Fibroblast of lung (primary cell): ENCODE measurements around the gene CD300H. TPM values are rescaled to one million over a fixed set of nuclear protein-coding genes. Genes with fewer than 3 reads are reported as not detected.

Experiments
- DNase-seq, 2 donors: peaks; one replicate each; pipeline versions ENCODE4 v3.0.0 to v3.0.0-alpha.2; 2010; ENCODE audit warnings: low read depth in 2 of 2
- H2AFZ ChIP-seq: 2 replicates; pipeline ENCODE4 v1.5.1; 2012; ENCODE audit warnings: low read length, control low read depth, inconsistent platforms
- H3K27ac ChIP-seq: 2 replicates; pipeline ENCODE4 v1.5.1; 2011; ENCODE audit warnings: low read length, control low read depth; ENCODE audit not compliant: insufficient read depth
- H3K27me3 ChIP-seq: 2 replicates; pipeline ENCODE4 v1.5.1; 2011; ENCODE audit warnings: mild to moderate bottlenecking, low read length; ENCODE audit not compliant: control insufficient read depth, insufficient read depth
- H3K36me3 ChIP-seq: 2 replicates; pipeline ENCODE4 v1.5.1; 2011; ENCODE audit warnings: low read length; ENCODE audit not compliant: control insufficient read depth, insufficient read depth
- H3K4me1 ChIP-seq: 2 replicates; pipeline ENCODE4 v1.5.1; 2011; ENCODE audit warnings: low read length; ENCODE audit not compliant: control insufficient read depth, insufficient read depth; ENCODE audit errors: extremely low read depth
- H3K4me2 ChIP-seq: 2 replicates; pipeline ENCODE4 v1.5.1; 2011; ENCODE audit warnings: low read length, control low read depth; ENCODE audit not compliant: insufficient read depth; ENCODE audit errors: extremely low read depth
- H3K4me3 ChIP-seq, 4 experiments: fragments of 200-600 bp in 1 of 4; sonication (generic) in 1 of 4; replicated peaks in 1 of 4; 2 replicates each; pipeline ENCODE4 v1.5.1; 2011 to 2016; ENCODE audit warnings: low read length in 4 of 4, low read depth in 3 of 4, mild to moderate bottlenecking in 3 of 4, control low read depth in 2 of 4, inconsistent platforms in 1 of 4, mixed read lengths in 1 of 4; ENCODE audit not compliant: insufficient read depth in 1 of 4; ENCODE audit errors: control extremely low read depth in 1 of 4
- H3K79me2 ChIP-seq: 2 replicates; pipeline ENCODE4 v1.5.1; 2012; ENCODE audit warnings: mild to moderate bottlenecking, low read length, inconsistent platforms; ENCODE audit not compliant: control insufficient read depth, insufficient read depth
- H3K9ac ChIP-seq: 2 replicates; pipeline ENCODE4 v1.5.1; 2011; ENCODE audit warnings: mild to moderate bottlenecking, low read length, control low read depth; ENCODE audit not compliant: insufficient read depth
- H3K9me3 ChIP-seq: 2 replicates; pipeline ENCODE4 v1.5.1; 2012; ENCODE audit warnings: low read depth, low read length; ENCODE audit not compliant: control insufficient read depth, insufficient read depth
- H4K20me1 ChIP-seq: 2 replicates; pipeline ENCODE4 v1.5.1; 2011; ENCODE audit warnings: low read length; ENCODE audit not compliant: control insufficient read depth, insufficient read depth; ENCODE audit errors: extremely low read depth
- EZH2 ChIP-seq: IDR thresholded peaks from 2 replicates; pipeline ENCODE4 v1.5.1; 2012; ENCODE audit warnings: low read length, control low read depth, mild to moderate bottlenecking; ENCODE audit errors: missing control alignments
- polyA minus RNA-seq: library from RNA; depleted of rRNA, polyadenylated mRNA; stranded (reverse); fragments of >200 nt; gene quantifications from 2 replicates; pipeline ENCODE4 v1.2.3, GENCODE V29; 2011; ENCODE audit warnings: low replicate concordance
- polyA plus RNA-seq, 2 donors: library from polyadenylated mRNA; depleted of rRNA in 1 of 2; stranded (reverse) in 1 of 2; unstranded in 1 of 2; fragments of >200 nt; gene quantifications; 2 replicates each; pipeline ENCODE4 v1.2.1, GENCODE V29; 2011 to 2012; ENCODE audit warnings: missing spikeins in 1 of 2
- total RNA-seq: library from RNA; depleted of rRNA; stranded (reverse); fragments of >200 nt; gene quantifications from 2 replicates; pipeline ENCODE4 v1.2.1, GENCODE V29; 2014
- TF ChIP-seq, protein P1 (sequence below), 2 donors: IDR thresholded peaks in 1 of 2; conservative IDR thresholded peaks in 1 of 2; 1 replicate in 1 of 2; 2 replicates in 1 of 2; pipeline ENCODE4 v1.5.1; 2011 to 2012; ENCODE audit warnings: low read length in 2 of 2, control low read depth in 1 of 2, inconsistent platforms in 1 of 2, low read depth in 1 of 2, mild to moderate bottlenecking in 1 of 2

CD300H gene
- not detected in 2 replicates for total RNA-seq
- not detected in 2 replicates for polyA plus RNA-seq
- polyA plus RNA-seq (2012) = not detected in 2 replicates
- polyA minus RNA-seq = not detected in 2 replicates

DNA sequence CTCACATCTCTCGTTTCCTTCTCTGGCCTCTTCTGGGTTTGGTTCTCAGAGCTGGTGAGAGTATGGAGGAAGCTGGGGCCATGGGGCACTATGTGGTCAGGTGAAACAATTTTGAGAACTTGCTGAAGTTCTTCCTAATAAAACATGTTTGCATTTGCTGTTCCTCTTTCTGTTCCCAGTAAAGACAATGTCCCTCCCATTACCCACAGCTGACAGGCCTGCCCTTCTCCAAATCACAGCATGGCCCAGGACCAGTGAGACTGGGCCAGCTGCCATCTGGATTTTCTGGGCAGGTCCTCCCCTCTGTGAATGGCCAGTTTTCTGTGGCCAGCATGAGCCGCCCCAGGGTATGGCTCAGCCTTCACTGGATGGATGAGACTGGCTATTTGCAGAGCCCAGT is at the start of gene CD300H:
Gene CD300H (minus strand): TSS at position 113 of the 400 bp plus-strand sequence.
- H3K9me3 ChIP-seq = no peaks in the 10 kb centered on the region
- H3K79me2 ChIP-seq = no peaks in the 10 kb centered on the region
- no peak within 1 kb of the TSS for H3K4me2 ChIP-seq
- H3K4me1 ChIP-seq = no peaks in the 10 kb centered on the region
- H3K27me3 ChIP-seq = no peaks in the 10 kb centered on the region
- H3K4me3 ChIP-seq = no peak within 1 kb of the TSS
- DNase-seq = peak in 1 of 2 donors; percentile 21
- no peak for TF ChIP-seq EZH2
- TF ChIP-seq, protein P1, sequence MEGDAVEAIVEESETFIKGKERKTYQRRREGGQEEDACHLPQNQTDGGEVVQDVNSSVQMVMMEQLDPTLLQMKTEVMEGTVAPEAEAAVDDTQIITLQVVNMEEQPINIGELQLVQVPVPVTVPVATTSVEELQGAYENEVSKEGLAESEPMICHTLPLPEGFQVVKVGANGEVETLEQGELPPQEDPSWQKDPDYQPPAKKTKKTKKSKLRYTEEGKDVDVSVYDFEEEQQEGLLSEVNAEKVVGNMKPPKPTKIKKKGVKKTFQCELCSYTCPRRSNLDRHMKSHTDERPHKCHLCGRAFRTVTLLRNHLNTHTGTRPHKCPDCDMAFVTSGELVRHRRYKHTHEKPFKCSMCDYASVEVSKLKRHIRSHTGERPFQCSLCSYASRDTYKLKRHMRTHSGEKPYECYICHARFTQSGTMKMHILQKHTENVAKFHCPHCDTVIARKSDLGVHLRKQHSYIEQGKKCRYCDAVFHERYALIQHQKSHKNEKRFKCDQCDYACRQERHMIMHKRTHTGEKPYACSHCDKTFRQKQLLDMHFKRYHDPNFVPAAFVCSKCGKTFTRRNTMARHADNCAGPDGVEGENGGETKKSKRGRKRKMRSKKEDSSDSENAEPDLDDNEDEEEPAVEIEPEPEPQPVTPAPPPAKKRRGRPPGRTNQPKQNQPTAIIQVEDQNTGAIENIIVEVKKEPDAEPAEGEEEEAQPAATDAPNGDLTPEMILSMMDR (conservative IDR thresholded peaks at IDR 0.05 in 1 of 2, IDR thresholded peaks at IDR 0.05 in 1 of 2; ENCODE audit: low read depth in 1 of 2, low read length in 2 of 2) = no peak
- no peaks in the 10 kb centered on the region for H4K20me1 ChIP-seq
- H3K9ac ChIP-seq = no peak within 1 kb of the TSS
- H2AFZ ChIP-seq = no peak within 1 kb of the TSS
- no peak within 1 kb of the TSS for H3K27ac ChIP-seq
- H3K36me3 ChIP-seq = no peaks in the 10 kb centered on the region

GRCh38 chr17:74616696-74617095 is 49.4 kb upstream of the CD300H start:
- Histone ChIP-seq H3K4me3 (no peak overlapping the region), H3K4me2 (no peak overlapping the region), H3K9me3 (no peaks in the 10 kb centered on the region), H3K79me2 (no peaks in the 10 kb centered on the region), H3K36me3 (no peaks in the 10 kb centered on the region), H4K20me1 (no peaks in the 10 kb centered on the region), H3K27me3 (no peaks in the 10 kb centered on the region), H2AFZ (no peak overlapping the region), H3K9ac (no peak overlapping the region), H3K4me1 (no peaks in the 10 kb centered on the region), H3K27ac (no peak overlapping the region)
- no peak for DNase-seq
- TF ChIP-seq EZH2 = no peak
- TF ChIP-seq, protein P1 (conservative IDR thresholded peaks at IDR 0.05 in 1 of 2, IDR thresholded peaks at IDR 0.05 in 1 of 2; ENCODE audit: low read depth in 1 of 2, low read length in 2 of 2) = no peak

DNA sequence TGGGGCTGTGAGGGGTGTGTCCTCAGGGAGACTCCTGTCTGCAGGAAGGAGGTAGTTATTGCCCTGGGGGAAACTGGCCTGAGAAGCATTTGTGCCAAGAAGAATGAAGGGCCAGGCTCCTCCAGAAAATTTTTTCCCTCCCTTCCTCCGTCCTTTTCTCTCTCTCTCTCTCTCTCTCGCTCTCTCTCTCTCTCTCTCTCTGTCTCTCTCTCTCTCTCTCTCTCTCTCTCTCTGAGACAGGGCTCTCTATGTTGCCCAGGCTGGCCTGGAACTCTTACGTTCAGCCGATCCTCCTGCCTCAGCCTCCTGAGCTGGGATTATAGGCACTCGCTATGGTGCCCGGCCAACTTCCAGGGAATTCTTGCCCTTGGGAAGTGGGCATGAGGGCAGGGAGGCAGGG is 44.7 kb upstream of the CD300H start:
- H3K4me3 ChIP-seq = no peak overlapping the region
- no peak overlapping the region for H3K4me2 ChIP-seq
- no peaks in the 10 kb centered on the region for H3K36me3 ChIP-seq
- no peak for DNase-seq
- no peaks in the 10 kb centered on the region for H3K79me2 ChIP-seq
- H3K27me3 ChIP-seq = no peaks in the 10 kb centered on the region
- H3K4me1 ChIP-seq = no peaks in the 10 kb centered on the region
- H4K20me1 ChIP-seq = no peaks in the 10 kb centered on the region
- TF ChIP-seq EZH2 = no peak
- TF ChIP-seq, protein P1 (conservative IDR thresholded peaks at IDR 0.05 in 1 of 2, IDR thresholded peaks at IDR 0.05 in 1 of 2; ENCODE audit: low read depth in 1 of 2, low read length in 2 of 2) = no peak
- no peaks in the 10 kb centered on the region for H3K9me3 ChIP-seq
- H3K27ac ChIP-seq = no peak overlapping the region
- H3K9ac ChIP-seq = no peak overlapping the region
- no peak overlapping the region for H2AFZ ChIP-seq
